Measurements from ENCODE around the gene IFNAR2. TPM values are rescaled to one million over a fixed set of nuclear protein-coding genes. Genes with fewer than 3 reads are reported as not detected.

IFNAR2 gene
- total RNA-seq, result 80.3 and 80.9 TPM in 2 replicates

DNA sequence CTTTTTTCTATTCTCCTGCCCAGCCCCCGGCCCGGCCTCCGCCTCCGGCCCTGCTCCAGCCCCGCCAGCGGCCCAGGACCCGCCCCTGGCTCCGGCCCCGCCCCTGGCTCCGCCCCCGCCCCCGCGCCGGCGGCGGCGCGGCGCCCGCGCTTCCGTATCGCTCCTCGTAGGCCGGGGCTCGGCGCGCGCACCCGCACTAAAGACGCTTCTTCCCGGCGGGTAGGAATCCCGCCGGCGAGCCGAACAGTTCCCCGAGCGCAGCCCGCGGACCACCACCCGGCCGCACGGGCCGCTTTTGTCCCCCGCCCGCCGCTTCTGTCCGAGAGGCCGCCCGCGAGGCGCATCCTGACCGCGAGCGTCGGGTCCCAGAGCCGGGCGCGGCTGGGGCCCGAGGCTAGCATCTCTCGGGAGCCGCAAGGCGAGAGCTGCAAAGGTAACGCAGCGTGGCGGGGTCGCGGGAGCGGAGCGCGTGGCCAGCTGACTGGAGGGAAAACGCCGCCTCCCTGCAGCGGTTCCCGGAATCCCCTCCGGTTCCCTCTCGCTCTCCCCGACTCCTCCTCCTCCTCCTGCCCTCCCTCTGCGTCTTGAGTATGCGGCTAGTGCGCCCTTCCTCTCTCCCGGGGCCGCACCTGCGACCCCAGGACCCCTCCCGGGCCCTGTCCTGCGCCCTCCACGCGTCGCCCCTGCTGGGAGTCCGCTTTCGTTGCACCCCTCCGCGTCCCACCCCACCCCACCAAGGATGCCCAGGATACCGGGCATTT lies at the start of gene IFNAR2:
IFNAR2 (plus strand) TSS at position 155 of the 761 bp plus-strand sequence. CDS start 11,985 bp downstream, outside the sequence.
- intact Hi-C loops (cut with micrococcal nuclease), result loop anchor here (1.0 to 10.0 kb wide), 4 partner anchors 8 to 505 kb away; partner anchors contain the start of genes IFNAR1, IL10RB and SYNJ1

DNA sequence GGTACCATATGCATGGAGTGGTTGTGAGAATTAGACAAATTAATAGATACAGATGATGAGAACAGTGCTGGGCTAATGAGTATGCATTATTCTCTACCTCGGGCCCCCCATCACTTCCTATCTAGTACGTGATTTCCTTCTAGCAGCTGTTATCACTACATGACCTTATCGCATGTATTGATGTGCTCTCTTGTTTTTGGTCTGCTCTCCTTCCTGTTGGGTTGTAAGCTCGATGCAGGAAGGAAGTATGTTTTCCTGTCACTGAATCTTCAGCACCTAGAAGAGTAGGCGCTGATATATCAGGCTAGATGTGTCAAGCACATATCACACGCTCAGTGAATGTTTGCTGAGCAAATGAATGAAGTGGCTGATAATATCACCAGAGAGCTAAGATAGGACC lies 43.9 kb upstream of the IFNAR2 start:
- intact Hi-C loops (cut with micrococcal nuclease), result no loop called here

- intact Hi-C loops (cut with micrococcal nuclease), result no loop called here
Measured at GRCh38 chr21:33187276-33187675, 42.5 kb upstream of the IFNAR2 start.

DNA sequence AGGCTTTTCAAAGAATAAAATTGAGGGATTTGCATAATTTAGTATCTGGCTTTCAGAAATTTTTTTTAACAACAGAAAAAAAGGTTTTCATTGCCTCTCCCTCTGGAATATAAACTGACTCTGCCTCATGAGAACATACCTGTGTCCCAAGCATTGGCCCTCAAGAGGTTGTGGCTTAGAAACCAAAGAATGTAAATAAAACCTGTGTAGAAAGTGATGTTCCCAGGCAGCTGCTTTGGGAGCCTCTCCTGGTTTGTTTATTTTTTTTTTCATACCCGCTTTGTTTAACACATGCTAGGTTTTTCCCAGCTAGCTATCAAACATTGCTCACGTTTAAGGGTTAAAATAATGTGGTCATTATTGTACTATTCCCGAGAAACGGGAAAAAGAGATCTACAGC lies 40.5 kb upstream of the IFNAR2 start:
- intact Hi-C loops (cut with micrococcal nuclease), result no loop called here

GRCh38 chr21:33189824-33190223 lies 39.9 kb upstream of the IFNAR2 start:
- intact Hi-C loops (cut with micrococcal nuclease), result no loop called here

- intact Hi-C loops (cut with micrococcal nuclease), result loop anchor here (1.0 to 5.0 kb wide), 4 partner anchors 65 to 365 kb away; no protein-coding TSS in a partner anchor
Measured at GRCh38 chr21:33196941-33197374, 32.8 kb upstream of the IFNAR2 start.

DNA sequence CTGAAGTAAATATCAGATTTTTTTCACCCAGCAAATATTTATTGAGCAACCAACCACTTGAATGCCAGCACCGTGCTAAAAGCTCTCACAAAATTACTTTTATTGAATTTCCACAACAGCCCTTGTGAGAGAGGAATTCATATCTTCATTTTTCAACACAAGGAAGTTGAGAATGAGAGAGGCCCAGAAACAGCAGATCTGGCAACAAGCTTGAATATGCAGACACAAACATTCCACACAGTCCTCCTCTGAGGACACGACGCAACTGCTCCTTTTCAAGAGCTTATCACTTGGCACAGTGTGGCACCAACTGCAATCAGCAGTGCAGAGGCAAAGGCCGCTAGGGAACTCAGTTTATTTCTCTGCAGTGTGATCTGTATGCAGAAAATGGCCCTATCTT lies 32.2 kb upstream of the IFNAR2 start:
- intact Hi-C loops (cut with micrococcal nuclease), result loop anchor here (1.0 to 5.0 kb wide), 4 partner anchors 65 to 365 kb away; no protein-coding TSS in a partner anchor

GRCh38 chr21:33198346-33199099 lies 31.2 kb upstream of the IFNAR2 start:
- intact Hi-C loops (cut with micrococcal nuclease), result loop anchor here (1.0 to 5.0 kb wide), 3 partner anchors 66 to 176 kb away; no protein-coding TSS in a partner anchor

DNA sequence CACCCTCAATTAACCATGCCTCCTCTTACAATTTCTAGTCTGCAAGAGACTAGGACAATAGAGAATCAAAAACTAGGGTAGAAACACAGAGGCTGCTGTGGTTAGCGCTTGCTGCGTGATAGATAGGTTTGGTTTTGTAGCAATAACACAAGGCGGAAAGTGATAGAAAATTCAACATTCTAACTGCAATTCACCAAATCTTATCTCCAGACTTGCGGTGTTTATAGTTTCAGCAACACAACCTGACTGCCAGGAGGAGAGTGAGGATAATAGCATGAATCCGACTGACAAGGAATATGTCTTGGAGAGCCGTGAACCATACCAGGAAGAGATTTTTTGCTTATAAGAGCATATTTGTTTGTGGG lies 30.7 kb upstream of the IFNAR2 start:
- intact Hi-C loops (cut with micrococcal nuclease), result loop anchor here (1.0 to 5.0 kb wide), 3 partner anchors 67 to 175 kb away; no protein-coding TSS in a partner anchor

DNA sequence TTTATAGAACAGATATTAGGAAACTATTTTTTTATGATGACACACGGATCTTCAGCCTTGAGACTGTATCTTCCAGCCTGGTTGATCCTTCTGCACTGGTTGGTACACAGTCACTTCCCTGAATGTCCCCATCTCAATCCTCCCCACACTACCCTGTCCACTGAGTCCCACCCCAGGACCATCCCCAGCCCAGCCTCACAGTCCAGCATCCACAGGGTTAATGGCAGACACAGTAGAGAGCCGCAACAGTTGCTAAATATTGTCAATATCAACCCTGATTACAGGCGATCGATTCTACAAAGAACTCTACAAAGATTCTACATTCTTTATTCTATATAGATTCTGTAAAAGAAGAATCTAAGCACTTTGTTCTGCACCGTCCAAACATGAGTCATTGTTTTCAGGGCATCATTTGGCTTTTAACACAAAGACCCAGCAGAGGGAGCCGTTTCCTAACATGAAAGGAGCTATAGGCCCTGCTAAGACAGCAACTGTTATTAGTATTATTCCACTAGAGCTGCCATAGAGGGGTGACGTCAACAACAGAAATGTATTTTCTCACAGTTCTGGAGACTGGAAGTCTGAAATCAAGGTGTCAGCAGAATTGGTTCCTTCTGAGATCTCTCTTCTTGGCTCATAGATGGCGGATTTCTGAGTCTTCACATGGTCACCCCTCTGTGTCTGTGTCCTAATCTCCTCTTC lies 30.1 kb upstream of the IFNAR2 start:
- intact Hi-C loops (cut with micrococcal nuclease), result loop anchor here (1.0 to 5.0 kb wide), 6 partner anchors 32 to 246 kb away; partner anchors contain the start of gene IL10RB

DNA sequence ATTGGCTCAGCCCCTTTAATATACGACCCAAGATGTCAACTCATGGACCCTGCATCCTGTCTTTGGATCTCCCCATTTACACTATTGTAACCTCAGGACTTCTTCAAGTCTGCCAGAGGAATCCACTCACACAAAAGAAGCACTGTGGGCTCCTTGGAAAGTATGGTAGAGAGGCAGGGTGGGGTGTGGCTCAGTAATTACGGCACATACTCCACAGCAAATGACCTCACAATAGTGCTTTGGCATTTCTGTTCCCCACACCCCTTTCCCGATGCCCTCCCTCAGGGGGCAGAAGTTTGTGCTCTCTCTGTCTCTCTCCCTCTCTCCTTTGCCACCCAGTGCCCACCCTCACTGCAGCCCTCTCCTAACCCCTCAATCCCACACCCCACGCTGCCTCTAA lies 27.8 kb upstream of the IFNAR2 start:
- intact Hi-C loops (cut with micrococcal nuclease), result loop anchor here (2.0 kb wide), 1 partner anchor 65 kb away; the partner anchor contains the start of gene IL10RB

DNA sequence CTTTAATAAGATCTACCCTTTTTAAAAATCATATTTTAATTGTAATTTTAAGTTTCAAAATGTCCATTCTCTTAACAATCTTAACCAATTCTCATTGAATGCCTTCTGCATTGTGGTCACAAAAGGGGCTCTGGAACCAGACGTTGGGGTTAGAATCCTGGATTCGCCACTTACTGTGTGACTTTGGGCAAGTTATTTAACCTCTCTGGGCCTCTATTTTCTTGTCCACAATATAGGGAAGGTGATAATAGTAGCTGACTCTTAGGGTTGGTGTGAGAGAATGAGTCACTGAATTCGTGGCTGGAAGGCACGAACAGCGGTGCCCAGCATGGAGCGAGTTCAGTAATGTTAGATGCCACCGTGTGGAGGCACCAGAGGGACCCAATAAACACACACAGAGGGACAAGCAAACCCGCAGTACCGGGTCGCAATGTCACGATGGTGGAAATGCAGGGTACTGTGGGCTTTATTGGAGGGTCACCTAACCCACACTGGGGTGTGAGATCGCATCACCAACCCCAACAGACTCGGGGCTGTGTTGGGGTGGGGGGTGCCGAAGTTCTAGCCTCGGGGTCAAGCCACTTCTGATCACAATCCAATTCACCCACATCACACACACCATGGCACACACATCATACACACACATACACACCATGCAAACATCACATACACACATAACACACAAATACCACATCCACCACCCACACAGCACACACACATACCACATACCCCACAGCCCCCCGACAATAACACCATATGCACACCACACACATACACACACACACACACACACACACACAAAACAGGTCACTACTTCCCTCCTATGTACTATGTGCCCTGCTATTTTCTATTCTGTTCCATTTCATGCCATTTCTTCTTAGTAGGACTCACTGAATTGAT lies 27.0 kb upstream of the IFNAR2 start:
- intact Hi-C loops (cut with micrococcal nuclease), result no loop called here

GRCh38 chr21:33203371-33203724 lies 26.4 kb upstream of the IFNAR2 start:
- intact Hi-C loops (cut with micrococcal nuclease), result no loop called here

DNA sequence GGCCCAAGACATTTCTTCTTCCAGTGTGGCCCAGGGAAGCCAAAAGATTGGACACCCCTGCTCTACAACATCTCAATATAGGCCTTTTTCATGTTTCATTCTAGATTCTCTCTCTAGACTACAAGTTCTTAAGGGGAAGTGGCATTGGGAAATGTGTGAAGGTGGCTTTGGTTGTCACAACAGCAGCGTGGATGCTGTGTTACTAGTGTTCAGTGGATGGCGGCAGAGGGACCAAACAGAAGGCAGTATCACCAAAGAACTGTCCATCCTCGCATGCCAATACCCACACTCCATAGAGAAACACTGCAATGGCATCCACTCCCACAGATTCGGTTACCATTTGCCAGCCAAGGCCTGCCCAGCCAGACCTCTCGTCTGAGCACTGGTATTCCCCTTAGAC lies 24.3 kb upstream of the IFNAR2 start:
- intact Hi-C loops (cut with micrococcal nuclease), result no loop called here

DNA sequence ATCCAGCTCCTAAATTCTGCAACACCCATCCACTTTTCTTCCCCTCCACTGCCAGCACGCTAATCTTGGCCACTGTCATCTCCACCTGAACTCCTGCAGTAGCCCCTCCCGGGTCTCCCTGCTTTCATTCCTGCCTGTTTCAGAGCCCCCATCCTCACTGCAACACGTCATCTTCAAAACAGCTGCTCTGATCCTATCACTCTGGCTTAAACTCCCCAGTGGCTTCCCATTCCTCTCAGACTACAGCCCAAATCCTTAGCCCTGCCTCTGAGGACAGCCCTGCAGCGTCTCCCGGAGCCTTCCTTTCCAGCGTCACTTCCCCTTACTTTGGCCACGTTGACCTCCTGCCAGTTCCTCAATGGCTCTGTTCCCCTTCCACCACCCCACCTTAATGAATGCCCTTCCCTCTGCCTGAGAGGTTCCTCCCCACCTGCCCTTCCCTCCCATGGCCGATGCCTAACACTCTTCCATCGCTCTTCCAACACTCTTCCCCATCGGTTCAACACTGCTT lies 22.9 kb upstream of the IFNAR2 start:
- intact Hi-C loops (cut with micrococcal nuclease), result no loop called here

DNA sequence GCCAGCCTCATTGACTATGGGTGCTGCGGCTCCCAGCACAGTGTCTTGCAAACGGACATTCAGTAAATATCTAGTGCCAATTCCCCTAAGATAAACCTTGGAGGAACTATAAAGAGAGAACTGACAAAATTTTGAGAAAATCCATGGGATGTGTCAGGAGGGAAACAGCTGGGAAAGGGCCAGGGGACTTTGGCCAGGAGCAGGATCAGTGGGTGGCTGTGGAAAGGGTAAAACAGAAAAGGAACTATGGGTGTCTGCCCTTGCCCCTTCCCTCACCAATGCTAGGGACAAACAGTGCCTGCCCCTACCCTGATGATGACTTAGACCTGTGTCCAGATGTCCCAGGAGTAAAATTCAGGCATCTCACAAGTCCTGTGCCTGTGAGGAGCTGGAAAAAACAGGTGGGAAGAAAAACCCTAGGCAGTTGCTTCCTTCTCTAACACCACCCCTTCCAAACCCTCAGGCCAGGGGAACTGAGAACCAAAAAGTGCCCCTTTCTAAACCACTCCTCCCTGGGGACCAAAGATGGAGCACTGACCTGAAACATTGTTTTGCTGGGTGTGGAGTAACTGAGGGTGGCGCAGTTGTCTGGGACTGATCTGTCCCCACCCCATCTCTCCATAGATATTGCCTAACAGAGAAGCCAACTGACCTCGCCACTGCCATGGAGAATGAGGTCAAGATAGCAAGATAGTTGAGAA lies 22.1 kb upstream of the IFNAR2 start:
- intact Hi-C loops (cut with micrococcal nuclease), result no loop called here

GRCh38 chr21:33208534-33208933 lies 21.2 kb upstream of the IFNAR2 start:
- intact Hi-C loops (cut with micrococcal nuclease), result no loop called here

- intact Hi-C loops (cut with micrococcal nuclease), result no loop called here
Measured at GRCh38 chr21:33211305-33211704, 18.4 kb upstream of the IFNAR2 start.

- intact Hi-C loops (cut with micrococcal nuclease), result no loop called here
Measured at GRCh38 chr21:33211732-33212131, 18.0 kb upstream of the IFNAR2 start.

Data from T-helper 2 cell treated with Interferon-gamma antibody and Interleukin-4, amounts not matched to agents 100 ng/mL and 5 ng/mL, for 36 hours (primary cell).